Esophagus muscularis mucosa (tissue), 4 donors: Measurements from ENCODE around the gene IGBP1.

ENCODE experiments used
- CTCF ChIP-seq, 3 experiments: fragments of 200-600 bp in 2 of 3; fragments of 450-650 bp in 1 of 3; sonication (generic) in 2 of 3; IDR thresholded peaks; one replicate each; pipeline ENCODE4 v1.5.1; 2017 to 2019; ENCODE audit warnings: antibody characterized with exemption in 3 of 3, mild to moderate bottlenecking in 2 of 3, moderate library complexity in 1 of 3
- EP300 ChIP-seq: sonication (generic); formaldehyde crosslinking; IDR thresholded peaks from one replicate; pipeline ENCODE4 v1.6.1; 2017; ENCODE audit warnings: antibody characterized with exemption
- POLR2A ChIP-seq: fragments of 450-650 bp; IDR thresholded peaks from one replicate; pipeline ENCODE4 v1.6.1; 2017; ENCODE audit warnings: antibody characterized with exemption, moderate library complexity, mild to moderate bottlenecking, low read depth
- POLR2AphosphoS5 ChIP-seq, 2 donors: sonication (generic); formaldehyde crosslinking; IDR thresholded peaks; one replicate each; pipeline ENCODE4 v1.6.1; 2017; ENCODE audit warnings: antibody characterized with exemption in 2 of 2

GRCh38 chrX:70141373-70141772, 8.1 kb downstream of the IGBP1 start:
- TF ChIP-seq CTCF (IDR thresholded peaks at IDR 0.05) (no peak), POLR2A (no peak), POLR2AphosphoS5 (IDR thresholded peaks at IDR 0.05) (no peak), EP300 (no peak)
